GM13976 (cell line): ENCODE measurements around the gene PRKG1.

Source experiments
- DNase-seq: peaks from one replicate; pipeline ENCODE4 v3.0.0; 2012; ENCODE audit warnings: low spot score
- CTCF ChIP-seq: IDR thresholded peaks from 2 replicates; pipeline ENCODE4 v1.5.1; 2012; ENCODE audit warnings: borderline replicate concordance, mild to moderate bottlenecking; ENCODE audit not compliant: insufficient read depth; ENCODE audit errors: extremely low read depth, missing control alignments, control extremely low read depth
- in situ Hi-C: fragments of 300-500 bp; cut with MboI; formaldehyde crosslinking; loops from one replicate; pipeline ENCODE4 v1.12.0; 2022; ENCODE audit warnings: low sequenced_read_pairs, mixed read lengths, inconsistent platforms; ENCODE audit not compliant: unreplicated experiment

Gene PRKG1

GRCh38 chr10:51073453-51074237, 642 bp upstream of the PRKG1 start:
- DNase-seq = peak; percentile 42
- TF ChIP-seq CTCF = no peak
- in situ Hi-C loops = no loop called here

- DNase-seq = no peak
- TF ChIP-seq CTCF = no peak
- in situ Hi-C loops = no loop called here
Observed at GRCh38 chr10:51075043-51075872, 971 bp downstream of the PRKG1 start.

GRCh38 chr10:51075873-51076229, 1.6 kb downstream of the PRKG1 start:
- in situ Hi-C loops = no loop called here
- TF ChIP-seq CTCF = no peak
- DNase-seq = no peak

GRCh38 chr10:51076299-51076841, 2.1 kb downstream of the PRKG1 start:
- no peak for DNase-seq

GRCh38 chr10:51077074-51077473, 2.8 kb downstream of the PRKG1 start:
- no peak for TF ChIP-seq CTCF
- no peak for DNase-seq
- in situ Hi-C loops = no loop called here

More at GRCh38 chr10:51076299-51076841, 2.1 kb downstream of the PRKG1 start:
- in situ Hi-C loops = no loop called here
- no peak for TF ChIP-seq CTCF

GRCh38 chr10:51077507-51077906, 3.2 kb downstream of the PRKG1 start:
- no peak for TF ChIP-seq CTCF
- DNase-seq = no peak
- in situ Hi-C loops = no loop called here
